CD4-positive, alpha-beta memory T cell (primary cell): ENCODE data around the gene MAP3K20. TPM values are rescaled to one million over a fixed set of nuclear protein-coding genes. Genes with fewer than 3 reads are reported as not detected.
"Not testable (repeated sequence)": the region's sequence is repeated elsewhere in the genome, so short reads cannot be mapped to it uniquely, and the experiment has no call there.

Source experiments
- CTCF ChIA-PET: fragments of 350-600 bp; sonication (Branson Sonifier 250); formaldehyde crosslinking; loops from one replicate; lab custom pipeline; 2021; ENCODE audit warnings: inconsistent platforms; ENCODE audit not compliant: partially characterized antibody; lab: Charles Lee
- POLR2A ChIA-PET: fragments of 350-600 bp; sonication (Branson Sonifier 250); formaldehyde crosslinking; loops from one replicate; lab custom pipeline; 2021; ENCODE audit not compliant: partially characterized antibody; lab: Charles Lee
- DNase-seq, 5 donors: peaks; one replicate each; pipeline versions ENCODE4 v3.0.0 to v3.0.0-alpha.2; 2020 to 2022; ENCODE audit warnings: mixed read lengths in 1 of 5
- H3K27ac ChIP-seq: one replicate; pipeline ENCODE4 v1.7.0; 2013; ENCODE audit warnings: low read depth, low read length
- H3K27me3 ChIP-seq: 2 replicates; pipeline ENCODE4 v1.7.0; 2013; ENCODE audit warnings: mild to moderate bottlenecking, low read length, moderate library complexity; ENCODE audit not compliant: insufficient read depth
- H3K36me3 ChIP-seq: 2 replicates; pipeline ENCODE4 v1.7.0; 2013; ENCODE audit warnings: mild to moderate bottlenecking, low read length, moderate library complexity; ENCODE audit not compliant: insufficient read depth
- H3K4me1 ChIP-seq: 2 replicates; pipeline ENCODE4 v1.7.0; 2013; ENCODE audit warnings: mild to moderate bottlenecking, low read length, moderate library complexity; ENCODE audit not compliant: insufficient read depth
- H3K4me3 ChIP-seq, 2 donors: one replicate each; pipeline ENCODE4 v1.7.0; 2013; ENCODE audit warnings: low read length in 2 of 2, mild to moderate bottlenecking in 1 of 2
- H3K9me3 ChIP-seq, 2 donors: one replicate each; pipeline ENCODE4 v1.7.0; 2013; ENCODE audit warnings: low read length in 2 of 2, control low read depth in 1 of 2; ENCODE audit not compliant: control insufficient read depth in 1 of 2
- H3K27ac Mint-ChIP-seq, 7 donors: one replicate each; pipeline ENCODE4 v1.8.0; 2020 to 2021; ENCODE audit warnings: mixed read lengths in 7 of 7, mild to moderate bottlenecking in 6 of 7, inconsistent platforms in 3 of 7, moderate library complexity in 3 of 7
- H3K27me3 Mint-ChIP-seq, 2 donors: one replicate each; pipeline ENCODE4 v1.8.0; 2020 to 2021; ENCODE audit warnings: mixed read lengths in 2 of 2
- H3K36me3 Mint-ChIP-seq, 2 donors: one replicate each; pipeline ENCODE4 v1.8.0; 2020 to 2021; ENCODE audit warnings: mixed read lengths in 2 of 2, inconsistent platforms in 1 of 2, mild to moderate bottlenecking in 1 of 2
- H3K4me1 Mint-ChIP-seq, 4 donors: one replicate each; pipeline ENCODE4 v1.8.0; 2020 to 2021; ENCODE audit warnings: mixed read lengths in 4 of 4, mild to moderate bottlenecking in 1 of 4
- H3K4me3 Mint-ChIP-seq, 8 donors: one replicate each; pipeline ENCODE4 v1.8.0; 2020 to 2021; ENCODE audit warnings: mixed read lengths in 8 of 8, mild to moderate bottlenecking in 7 of 8, moderate library complexity in 6 of 8, inconsistent platforms in 3 of 8
- H3K9me3 Mint-ChIP-seq, 8 donors: one replicate each; pipeline ENCODE4 v1.8.0; 2020 to 2021; ENCODE audit warnings: mixed read lengths in 8 of 8, mild to moderate bottlenecking in 5 of 8, inconsistent platforms in 3 of 8, moderate library complexity in 1 of 8
- intact Hi-C: fragments of 100-400 bp; cut with micrococcal nuclease; formaldehyde crosslinking; loops from one replicate; pipeline ENCODE4 v1.15.1; 2023
- polyA plus RNA-seq, 2 donors: library from polyadenylated mRNA; unstranded; fragments of 300-500 nt; fragmentation: Illumina TruSeq; gene quantifications; one replicate each; pipeline ENCODE4 v1.2.3, GENCODE V29; 2021
- total RNA-seq, 2 experiments: library from RNA; stranded (reverse); gene quantifications; one replicate each; pipeline ENCODE4 v1.2.3, GENCODE V29; 2021

The MAP3K20 gene
- total and polyA plus RNA-seq, 4 experiments from 2014 or later: 0.67 to 2.5 (median 0.82) TPM

DNA sequence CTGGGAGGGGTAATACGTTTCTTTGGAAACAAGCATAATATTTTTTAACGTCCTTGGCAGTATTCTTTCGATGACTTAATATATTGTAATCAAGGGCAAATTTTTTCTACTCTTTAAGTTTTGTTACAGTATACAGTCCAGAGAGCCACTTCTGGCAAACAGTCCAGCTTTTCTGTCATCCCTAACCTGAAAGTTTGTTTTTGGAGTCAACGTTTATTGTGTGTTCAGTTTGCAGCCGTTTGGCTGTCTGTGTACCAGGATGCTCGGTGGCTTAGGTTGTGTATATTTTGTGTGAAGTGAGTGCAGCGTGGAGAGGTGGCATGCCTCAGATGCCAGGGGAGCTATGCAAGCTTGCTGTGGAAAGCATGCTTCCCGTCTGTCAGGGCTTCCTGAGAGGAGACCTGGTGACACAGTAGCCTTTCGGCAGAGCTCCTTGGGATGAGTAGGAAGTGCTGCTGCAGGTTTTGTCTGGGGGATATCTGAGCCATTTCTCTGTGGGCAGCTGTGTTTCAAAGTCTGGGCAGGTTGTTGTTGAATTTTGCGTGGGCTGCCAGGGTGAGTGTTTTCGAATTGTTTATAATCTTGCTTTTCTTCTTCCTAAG lies 14.7 kb downstream of the MAP3K20 start:
- no peaks in the 10 kb centered on the region for H3K27me3 ChIP-seq
- Mint-ChIP-seq H3K4me3 (no peak overlapping the region), H3K27me3 (no peaks in the 10 kb centered on the region), H3K9me3 (no peaks in the 10 kb centered on the region), H3K36me3 (no peaks in the 10 kb centered on the region), H3K4me1 (no peaks in the 10 kb centered on the region), H3K27ac (no peak overlapping the region)
- no peak for DNase-seq
- no peaks in the 10 kb centered on the region for H3K4me1 ChIP-seq
- no peak overlapping the region for H3K27ac ChIP-seq
- no peak overlapping the region for H3K4me3 ChIP-seq
- intact Hi-C loops: no loop called here
- no peaks in the 10 kb centered on the region for H3K9me3 ChIP-seq
- no peaks in the 10 kb centered on the region for H3K36me3 ChIP-seq
- ChIA-PET POLR2A (no interaction called here), CTCF (interaction anchor here (2.5 kb wide), 1 partner anchor 63 kb away, joined by 8 read pairs; no protein-coding TSS in a partner anchor)

GRCh38 chr2:173090973-173091660 lies 15.5 kb downstream of the MAP3K20 start:
- Mint-ChIP-seq H3K9me3 (no peaks in the 10 kb centered on the region), H3K4me3 (no peak overlapping the region), H3K4me1 (no peaks in the 10 kb centered on the region), H3K27ac (no peak overlapping the region), H3K36me3 (no peaks in the 10 kb centered on the region), H3K27me3 (no peaks in the 10 kb centered on the region)
- ChIA-PET CTCF (interaction anchor here (1.5 to 2.5 kb wide), 2 partner anchors 64 to 119 kb away, joined by 5 to 8 read pairs; no protein-coding TSS in a partner anchor), POLR2A (no interaction called here)
- no peak for DNase-seq
- H3K27ac ChIP-seq: no peak overlapping the region
- no peaks in the 10 kb centered on the region for H3K27me3 ChIP-seq
- H3K9me3 ChIP-seq: no peaks in the 10 kb centered on the region
- no peaks in the 10 kb centered on the region for H3K36me3 ChIP-seq
- no peak overlapping the region for H3K4me3 ChIP-seq
- intact Hi-C loops: no loop called here
- H3K4me1 ChIP-seq: no peaks in the 10 kb centered on the region

DNA sequence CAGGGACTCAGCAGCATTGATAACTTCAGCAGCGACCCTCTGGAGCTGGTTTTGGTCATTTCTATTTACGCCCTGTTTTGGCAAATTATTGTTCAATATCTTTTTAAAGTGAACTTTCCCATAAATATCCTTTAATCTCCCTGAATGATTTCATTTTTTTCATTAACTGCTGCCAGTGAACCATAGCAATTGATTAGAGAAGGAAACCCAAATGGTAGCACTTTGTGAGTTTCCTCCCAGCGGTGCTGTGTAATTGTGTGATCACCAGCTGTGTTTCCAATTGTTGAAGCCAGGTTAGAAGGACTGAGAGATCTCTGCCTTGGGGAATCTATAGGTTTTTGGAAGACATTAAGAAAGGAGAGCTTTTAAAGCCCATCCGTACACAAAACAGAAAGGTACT lies 16.3 kb downstream of the MAP3K20 start:
- Histone ChIP-seq H3K4me1 (no peaks in the 10 kb centered on the region), H3K27ac (no peak overlapping the region), H3K4me3 (no peak overlapping the region), H3K9me3 (no peaks in the 10 kb centered on the region), H3K27me3 (no peaks in the 10 kb centered on the region), H3K36me3 (no peaks in the 10 kb centered on the region)
- Mint-ChIP-seq H3K27me3 (no peaks in the 10 kb centered on the region), H3K9me3 (no peaks in the 10 kb centered on the region), H3K4me3 (no peak overlapping the region), H3K4me1 (no peaks in the 10 kb centered on the region), H3K27ac (no peak overlapping the region), H3K36me3 (no peaks in the 10 kb centered on the region)
- DNase-seq: no peak
- ChIA-PET CTCF (interaction anchor here (1.5 to 2.5 kb wide), 2 partner anchors 64 to 118 kb away, joined by 5 to 8 read pairs; no protein-coding TSS in a partner anchor), POLR2A (no interaction called here)
- intact Hi-C loops: no loop called here

GRCh38 chr2:173092844-173093402 lies 17.3 kb downstream of the MAP3K20 start:
- no peaks in the 10 kb centered on the region for H3K36me3 ChIP-seq
- intact Hi-C loops: no loop called here
- no peaks in the 10 kb centered on the region for H3K4me1 ChIP-seq
- H3K9me3 Mint-ChIP-seq: no peaks in the 10 kb centered on the region
- no peaks in the 10 kb centered on the region for H3K9me3 ChIP-seq
- no peak overlapping the region for H3K4me3 ChIP-seq
- no peak overlapping the region for H3K27ac ChIP-seq
- no peaks in the 10 kb centered on the region for H3K27me3 Mint-ChIP-seq
- H3K36me3 Mint-ChIP-seq: no peaks in the 10 kb centered on the region
- H3K4me3 Mint-ChIP-seq: no peak overlapping the region
- no peak overlapping the region for H3K27ac Mint-ChIP-seq
- POLR2A ChIA-PET: no interaction called here
- no peaks in the 10 kb centered on the region for H3K27me3 ChIP-seq
- no peak for DNase-seq
- CTCF ChIA-PET: interaction anchor here (2.5 kb wide), 1 partner anchor 65 kb away, joined by 8 read pairs; no protein-coding TSS in a partner anchor
- H3K4me1 Mint-ChIP-seq: no peaks in the 10 kb centered on the region

GRCh38 chr2:173093617-173094016 lies 18.0 kb downstream of the MAP3K20 start:
- H3K27ac Mint-ChIP-seq, H3K9me3 Mint-ChIP-seq, H3K4me1 Mint-ChIP-seq, H3K27me3 ChIP-seq, CTCF ChIA-PET, H3K36me3 ChIP-seq, POLR2A ChIA-PET, H3K4me3 Mint-ChIP-seq, H3K36me3 Mint-ChIP-seq, H3K9me3 ChIP-seq, H3K4me1 ChIP-seq, H3K4me3 ChIP-seq, intact Hi-C loops, H3K27ac ChIP-seq, DNase-seq, H3K27me3 Mint-ChIP-seq: not testable (repeated sequence)

- POLR2A ChIA-PET: no interaction called here
- Histone ChIP-seq H3K4me3 (no peak overlapping the region), H3K4me1 (no peaks in the 10 kb centered on the region), H3K27me3 (no peaks in the 10 kb centered on the region), H3K36me3 (no peaks in the 10 kb centered on the region), H3K9me3 (no peaks in the 10 kb centered on the region), H3K27ac (no peak overlapping the region)
- Mint-ChIP-seq H3K27ac (no peak overlapping the region), H3K27me3 (no peaks in the 10 kb centered on the region), H3K9me3 (no peaks in the 10 kb centered on the region), H3K36me3 (no peaks in the 10 kb centered on the region), H3K4me1 (peaks cover 0 to 6% (median 0%) of the 10 kb centered on the region in 4 donors), H3K4me3 (no peak overlapping the region)
- no peak for DNase-seq
- CTCF ChIA-PET: no interaction called here
- intact Hi-C loops: no loop called here
Measured at GRCh38 chr2:173094731-173095130, 19.1 kb downstream of the MAP3K20 start.

- Mint-ChIP-seq H3K4me3 (no peak overlapping the region), H3K9me3 (no peaks in the 10 kb centered on the region), H3K4me1 (peaks cover 0 to 6% (median 0%) of the 10 kb centered on the region in 4 donors), H3K27me3 (no peaks in the 10 kb centered on the region), H3K36me3 (no peaks in the 10 kb centered on the region), H3K27ac (no peak overlapping the region)
- intact Hi-C loops: no loop called here
- DNase-seq: no peak
- no peaks in the 10 kb centered on the region for H3K36me3 ChIP-seq
- ChIA-PET CTCF (no interaction called here), POLR2A (no interaction called here)
- no peak overlapping the region for H3K4me3 ChIP-seq
- H3K27me3 ChIP-seq: no peaks in the 10 kb centered on the region
- H3K27ac ChIP-seq: no peak overlapping the region
- no peaks in the 10 kb centered on the region for H3K4me1 ChIP-seq
- H3K9me3 ChIP-seq: no peaks in the 10 kb centered on the region
Measured at GRCh38 chr2:173095356-173095755, 19.7 kb downstream of the MAP3K20 start.
